GM19328 (cell line): ENCODE results near the gene LANCL3.
"Not testable (repeated sequence)": the region's sequence is repeated elsewhere in the genome, so short reads cannot be mapped to it uniquely, and the experiment has no call there.

Experiments used
- ATAC-seq: cut with Tn5 transposase; IDR thresholded peaks from one replicate; pipeline ENCODE4 v1.9.1; 2021; ENCODE audit warnings: mild to moderate bottlenecking, moderate library complexity; ENCODE audit not compliant: unreplicated experiment

Gene LANCL3

DNA sequence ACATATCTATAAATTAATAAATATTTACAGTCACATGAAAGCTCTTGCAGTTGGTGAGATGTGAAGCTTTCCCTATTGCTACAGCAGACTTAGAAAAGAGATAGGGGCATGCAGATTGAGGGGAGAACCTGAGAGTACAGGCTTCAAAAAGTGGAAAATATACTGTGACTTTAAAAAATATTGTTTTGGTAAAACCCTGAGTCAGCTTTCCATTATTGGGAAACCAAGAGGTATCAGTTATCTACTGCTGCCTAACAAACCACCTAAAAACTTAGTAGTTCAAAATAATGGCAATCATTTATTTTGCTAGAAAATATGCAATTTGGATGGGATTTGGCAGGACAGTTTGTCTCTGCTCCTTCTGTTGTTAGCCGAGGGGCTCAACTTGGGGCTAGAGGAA is 38.3 kb downstream of the LANCL3 start:
- no peak for ATAC-seq

DNA sequence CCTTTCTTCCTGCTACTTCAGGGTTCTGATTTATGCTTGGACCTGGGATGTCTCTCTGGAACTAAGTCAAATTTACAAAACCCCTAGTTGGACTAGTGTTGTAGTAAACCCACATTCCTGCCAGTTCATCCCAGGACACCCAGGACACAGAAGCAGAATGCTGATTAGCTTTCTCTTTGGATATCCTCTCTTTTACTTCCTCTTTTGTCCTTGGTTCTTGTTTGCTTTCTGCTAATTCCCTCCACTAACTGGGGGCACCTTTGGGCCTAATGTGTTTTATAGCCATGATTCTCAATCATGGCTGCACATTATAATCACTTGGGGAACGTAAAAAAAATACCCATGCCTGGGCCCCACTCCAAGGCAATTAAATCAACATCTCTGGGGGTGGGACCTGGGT is 42.5 kb downstream of the LANCL3 start:
- no peak for ATAC-seq

DNA sequence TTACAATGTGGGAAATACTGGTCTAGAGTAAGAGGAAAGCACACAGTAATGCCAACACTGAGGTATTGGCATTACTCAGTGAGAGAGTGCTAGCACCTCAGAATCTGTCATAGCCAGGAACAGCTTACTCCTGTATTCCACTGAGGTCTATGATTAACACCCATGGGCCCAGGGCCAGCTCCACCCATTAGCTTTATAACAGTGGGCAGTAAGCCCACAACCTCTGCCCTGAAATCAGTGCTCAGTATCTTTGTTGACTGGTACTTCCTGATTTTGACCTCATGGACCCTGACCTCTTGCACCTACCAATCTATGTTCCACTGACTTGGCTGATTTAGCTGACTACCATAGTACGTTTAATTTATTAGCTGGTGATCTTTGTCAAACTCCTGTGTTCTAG is 56.1 kb downstream of the LANCL3 start:
- no peak for ATAC-seq

DNA sequence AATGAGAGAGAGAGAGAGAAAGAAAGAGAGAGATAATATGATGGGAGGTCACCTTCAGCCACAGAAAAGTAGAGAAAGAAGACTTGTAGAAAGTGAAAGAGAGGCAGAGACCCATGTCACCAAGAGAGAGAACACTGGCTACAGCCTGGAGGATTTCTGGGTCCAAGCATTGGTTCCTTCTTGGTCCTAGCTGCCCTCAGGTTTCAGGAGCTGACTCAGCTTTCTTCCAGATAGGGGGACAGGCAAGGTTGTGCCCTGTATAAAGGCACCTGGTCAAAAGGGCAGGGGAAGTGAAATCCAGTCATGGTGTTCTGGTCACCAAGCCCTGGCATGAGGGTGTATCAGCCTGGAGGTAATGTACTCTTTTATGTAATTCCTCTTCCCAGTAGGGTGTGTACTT is 66.6 kb downstream of the LANCL3 start:
- ATAC-seq, result no peak

DNA sequence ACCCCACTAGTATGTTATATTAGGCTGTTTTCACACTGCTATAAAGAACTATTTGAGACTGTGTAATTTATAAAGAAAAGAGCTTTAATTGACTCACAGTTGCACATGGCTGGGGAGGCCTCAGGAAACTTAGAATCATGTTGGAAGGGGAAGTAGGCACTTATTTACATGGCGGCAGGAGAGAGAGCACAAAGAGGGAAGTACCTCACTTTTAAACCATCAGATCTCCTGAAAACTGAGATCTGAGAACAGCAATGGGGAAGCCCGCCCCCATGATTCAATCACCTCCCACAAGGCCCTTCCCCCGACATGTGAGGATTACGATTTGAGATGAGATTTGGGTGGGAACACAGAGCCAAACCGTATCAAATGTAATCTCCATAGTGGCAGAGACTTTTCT is 68.7 kb downstream of the LANCL3 start:
- ATAC-seq, result no peak

DNA sequence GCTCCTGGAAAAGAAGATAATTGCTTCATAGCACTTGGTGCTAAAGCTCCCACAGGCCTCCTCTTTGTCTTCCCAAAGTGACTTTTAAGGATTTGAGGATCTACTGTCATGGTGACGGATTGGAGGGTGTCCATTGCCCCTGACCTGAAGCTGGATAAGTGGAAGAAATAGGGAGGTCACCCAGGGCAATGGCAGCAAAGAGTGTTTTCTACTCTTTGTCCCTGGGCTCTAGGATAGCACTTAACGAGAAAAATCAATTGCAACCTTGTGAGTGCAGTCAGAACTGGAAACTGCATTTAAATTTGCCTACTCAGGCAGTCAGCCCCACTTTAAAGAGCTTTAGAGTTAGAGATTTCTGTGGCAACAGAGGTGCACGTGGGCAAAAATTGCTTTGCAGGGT is 70.4 kb downstream of the LANCL3 start:
- no peak for ATAC-seq

DNA sequence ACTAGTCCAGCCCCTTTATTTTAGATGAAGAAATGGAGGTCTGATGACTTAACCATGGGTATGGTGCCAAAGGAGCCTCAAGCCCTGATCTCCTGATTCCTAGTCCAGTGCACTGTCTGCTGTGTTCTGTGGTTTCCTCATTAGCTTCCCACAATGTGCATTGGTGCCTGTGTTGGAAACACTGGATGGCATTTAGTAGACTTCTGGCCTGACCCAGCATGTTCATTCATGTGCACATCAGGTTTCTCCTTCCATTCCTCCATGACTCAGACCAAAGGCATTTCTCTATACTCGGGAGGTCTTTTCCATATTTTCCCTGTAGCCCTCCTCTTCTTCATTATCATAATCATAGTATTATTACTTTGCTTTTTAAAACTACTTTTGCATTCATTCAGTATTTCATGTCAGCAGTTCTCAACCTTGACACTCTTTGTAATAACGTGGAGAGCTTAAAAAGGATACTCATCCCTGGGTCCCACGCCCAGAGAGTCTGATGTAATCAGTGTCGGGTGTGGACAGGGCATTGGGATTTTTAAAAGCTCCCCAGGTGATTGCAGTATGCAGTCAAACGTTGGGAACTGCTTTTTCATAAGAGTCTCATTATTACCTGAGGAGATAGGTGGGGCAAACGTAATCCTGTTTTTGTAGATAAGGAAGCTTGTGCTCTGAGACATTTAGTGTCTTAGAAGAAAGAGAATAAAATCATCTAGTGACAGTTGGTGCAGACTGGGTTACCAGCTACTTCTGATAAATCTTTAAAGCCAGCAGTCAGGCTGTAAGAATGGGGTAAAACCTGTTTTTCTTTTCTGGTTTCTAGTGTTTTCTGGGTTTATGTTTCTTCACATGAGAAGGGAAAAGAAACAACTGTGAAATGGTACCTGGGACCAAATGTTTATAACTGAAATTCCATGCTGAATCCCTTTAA is 73.2 kb downstream of the LANCL3 start:
- no peak for ATAC-seq

DNA sequence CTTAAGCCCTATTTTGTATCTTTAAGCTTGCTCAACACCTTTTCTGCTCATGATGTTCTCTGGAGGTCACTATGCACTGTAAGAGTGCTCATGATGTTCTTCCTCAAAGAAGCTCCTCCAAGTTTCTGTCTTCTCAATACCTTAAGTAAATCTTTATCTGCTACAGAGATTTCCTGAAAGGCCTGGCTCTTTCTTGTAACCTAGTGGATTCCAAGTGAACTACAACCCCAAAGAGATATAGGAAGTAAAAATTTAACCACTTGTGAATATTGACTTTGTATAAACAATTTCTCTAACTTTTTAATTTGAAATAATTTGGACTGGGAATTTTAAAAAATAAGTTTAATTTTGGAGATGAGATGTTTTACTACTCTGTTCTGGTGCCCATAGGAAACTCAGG is 74.8 kb downstream of the LANCL3 start:
- no peak for ATAC-seq

DNA sequence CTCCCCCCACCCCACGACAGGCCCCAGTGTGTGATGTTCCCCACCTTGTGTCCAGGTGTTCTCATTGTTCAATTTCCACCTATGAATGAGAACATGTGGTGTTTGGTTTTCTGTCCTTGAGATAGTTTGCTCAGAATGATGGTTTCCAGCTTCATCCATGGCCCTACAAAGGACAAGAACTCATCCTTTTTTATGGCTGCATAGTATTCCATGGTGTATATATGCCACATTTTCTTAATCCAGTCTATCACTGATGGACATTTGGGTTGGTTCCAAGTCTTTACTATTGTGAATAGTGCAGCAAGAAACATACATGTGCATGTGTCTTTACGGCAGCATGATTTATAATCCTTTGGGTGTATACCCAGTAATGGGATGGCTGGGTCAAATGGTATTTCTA is 79.4 kb downstream of the LANCL3 start:
- ATAC-seq, result not testable (repeated sequence)

DNA sequence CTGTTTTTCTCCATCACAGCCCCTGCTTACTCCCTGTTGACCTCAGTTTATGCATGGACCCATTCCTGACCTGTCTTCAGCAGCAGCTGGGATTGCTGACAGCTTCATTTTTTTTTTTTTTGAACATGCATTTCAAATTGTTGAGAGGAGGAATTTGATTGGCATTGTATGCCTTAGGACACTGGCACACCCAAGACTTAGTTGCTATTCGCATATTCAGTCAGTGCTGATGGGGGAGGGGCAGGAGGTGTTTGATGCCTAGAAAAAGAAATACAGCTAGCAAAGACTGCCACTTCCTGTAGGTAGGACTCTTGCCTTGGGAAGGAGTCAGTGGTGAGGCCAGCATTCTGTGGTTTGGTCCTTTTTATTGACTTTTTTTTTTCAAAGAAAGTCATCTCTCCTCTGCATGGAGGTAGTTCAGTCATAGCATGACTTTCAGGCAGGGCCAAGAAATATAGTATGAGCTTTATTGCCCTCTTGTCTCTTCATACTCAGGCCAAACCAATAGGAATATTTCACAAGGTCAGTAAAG is 80.5 kb downstream of the LANCL3 start:
- no peak for ATAC-seq

DNA sequence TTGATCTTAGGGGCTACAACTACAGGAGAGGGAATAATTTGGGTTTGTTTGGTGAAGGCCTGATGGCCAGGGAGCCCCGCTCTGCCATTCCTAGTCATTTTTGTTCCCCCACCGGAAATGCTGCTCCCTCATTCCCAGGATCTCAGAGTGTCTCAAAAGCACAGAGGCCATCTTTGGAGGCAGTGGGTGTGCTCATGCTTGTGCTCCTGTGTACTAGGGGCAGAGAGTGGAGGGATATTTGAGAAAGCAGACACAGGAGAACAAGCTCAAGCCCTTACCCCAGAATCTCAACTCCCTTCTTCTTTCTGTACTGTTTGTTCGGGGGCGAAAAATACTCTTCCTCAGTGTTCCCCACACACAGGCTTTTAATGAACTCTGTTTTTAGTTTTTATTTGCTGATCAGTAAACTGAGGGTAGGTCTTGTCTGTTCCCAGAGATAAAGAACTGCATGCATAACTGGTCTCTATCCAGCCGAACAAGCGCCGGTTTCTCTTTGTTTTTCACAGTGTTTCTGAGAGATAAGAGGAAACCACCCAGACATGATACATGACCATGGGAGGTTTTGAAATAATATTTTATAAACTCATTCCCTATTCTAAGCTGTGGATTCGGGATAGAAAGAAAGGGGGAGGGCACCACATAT is 81.2 kb downstream of the LANCL3 start:
- no peak for ATAC-seq

DNA sequence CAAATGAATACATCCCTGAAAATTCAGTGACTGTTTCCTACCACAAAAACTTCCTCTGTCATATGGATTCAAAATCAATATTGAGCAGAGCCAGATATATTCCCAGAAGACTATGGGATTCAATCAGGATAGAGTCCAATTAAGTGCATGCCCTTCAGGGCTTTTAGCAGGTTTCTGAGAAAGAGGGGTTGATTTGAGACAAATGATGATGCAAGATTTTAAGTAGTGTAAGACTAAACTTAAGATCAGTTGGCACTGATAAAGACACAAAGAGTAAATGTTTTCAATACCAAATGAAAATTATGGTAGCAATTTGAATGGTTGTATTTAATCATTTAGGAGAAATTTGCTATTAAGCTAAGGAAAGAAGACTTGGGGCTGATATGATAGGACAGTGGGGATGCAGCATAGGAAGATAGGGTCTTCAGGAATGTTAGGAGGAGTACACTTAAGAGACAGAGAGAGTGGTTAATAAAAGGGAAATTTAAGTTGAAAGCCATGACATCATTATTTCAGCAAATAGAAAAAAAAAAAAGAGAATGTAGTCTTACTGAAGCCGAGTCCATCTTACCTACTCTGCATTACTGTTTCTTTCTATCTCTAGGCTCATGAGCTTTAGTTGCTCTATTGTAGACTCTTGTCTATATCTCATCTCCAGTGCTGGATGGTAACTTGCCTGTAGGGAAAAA is 82.1 kb downstream of the LANCL3 start:
- no peak for ATAC-seq

DNA sequence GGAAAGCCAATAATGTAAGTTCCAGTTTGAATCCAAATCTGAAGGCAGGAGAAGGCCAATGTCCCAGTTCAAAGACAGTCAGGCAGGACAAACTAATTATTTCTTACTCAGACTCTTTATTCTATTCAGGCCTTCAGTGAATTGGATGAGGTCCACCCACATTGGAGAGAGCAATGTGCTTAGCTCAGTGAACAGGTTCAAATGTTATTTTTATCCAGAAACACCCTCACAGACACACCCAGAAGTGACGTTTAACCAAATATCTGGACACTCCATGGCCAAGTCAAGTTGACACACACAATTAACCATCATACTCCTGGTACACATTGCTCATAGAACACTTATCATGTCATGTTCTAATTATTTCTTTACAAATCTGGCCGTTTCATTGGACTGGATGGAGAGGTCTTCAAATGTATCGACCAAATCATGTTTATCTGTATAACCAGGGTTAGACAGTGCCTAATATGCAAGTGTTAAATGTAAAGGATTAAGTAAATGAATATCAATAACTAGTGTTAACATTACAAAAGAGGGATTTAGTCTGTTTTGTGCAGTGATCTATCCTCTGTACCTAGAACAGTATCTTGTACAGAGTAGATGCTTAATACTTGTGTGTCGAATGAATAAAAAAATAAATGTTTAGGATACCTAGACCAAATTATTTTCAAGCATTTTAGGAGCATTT is 87.0 kb downstream of the LANCL3 start:
- no peak for ATAC-seq

DNA sequence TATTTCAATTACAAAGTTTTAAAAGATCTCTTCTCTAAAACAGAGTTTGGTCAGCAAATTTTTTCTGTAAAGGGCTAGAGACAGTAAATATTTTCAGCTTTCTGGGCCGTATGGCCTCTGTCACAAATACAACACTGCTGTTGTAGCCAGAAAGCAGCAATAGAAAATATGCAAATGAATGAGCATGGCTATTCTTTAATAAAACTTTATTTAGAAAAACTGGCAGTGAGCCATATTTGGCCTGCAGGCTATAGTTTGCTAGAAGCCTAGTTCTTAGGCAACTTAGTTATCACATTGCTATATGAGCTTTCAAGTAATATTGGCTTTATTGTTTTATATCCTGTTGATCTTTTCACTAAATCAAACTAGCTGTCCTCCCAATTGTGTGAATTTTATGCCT is 87.6 kb downstream of the LANCL3 start:
- no peak for ATAC-seq

DNA sequence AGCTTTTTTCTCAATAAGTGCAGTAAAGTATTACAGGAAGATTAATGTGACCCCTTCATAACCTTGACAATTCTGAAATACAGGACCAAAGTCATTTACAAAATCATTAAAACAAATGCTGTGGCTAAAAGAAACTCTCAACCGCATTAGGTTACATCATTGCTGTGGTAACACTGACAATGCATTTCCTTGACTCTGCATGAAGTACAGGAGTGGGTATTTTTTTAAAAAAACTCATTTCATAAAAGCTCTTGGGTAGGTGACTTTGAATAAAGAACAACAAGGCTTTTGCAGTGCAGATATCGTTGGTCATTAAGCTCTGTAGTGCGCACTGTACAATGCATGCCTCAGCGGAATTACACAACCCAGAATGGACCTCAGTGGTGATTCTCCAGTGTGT is 90.7 kb downstream of the LANCL3 start:
- ATAC-seq, result no peak

DNA sequence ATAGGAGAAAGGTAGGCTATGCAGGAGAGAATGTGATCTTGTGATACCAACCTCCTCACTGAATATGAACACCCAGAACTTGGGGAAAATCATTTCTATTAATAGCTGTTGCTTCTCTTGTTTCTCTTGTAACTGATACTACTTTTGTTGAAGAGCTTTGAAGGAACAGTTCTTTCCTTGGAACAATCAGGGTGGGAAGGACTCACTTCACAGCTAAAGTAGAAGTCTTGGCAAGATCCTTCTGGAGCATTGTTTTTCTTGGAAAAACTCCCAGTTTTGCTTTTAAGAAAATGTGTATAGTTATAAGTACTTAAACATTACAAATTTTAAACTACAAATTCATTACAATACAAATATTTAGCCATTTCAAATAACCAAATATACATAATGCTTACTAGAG is 95.1 kb downstream of the LANCL3 start:
- no peak for ATAC-seq

DNA sequence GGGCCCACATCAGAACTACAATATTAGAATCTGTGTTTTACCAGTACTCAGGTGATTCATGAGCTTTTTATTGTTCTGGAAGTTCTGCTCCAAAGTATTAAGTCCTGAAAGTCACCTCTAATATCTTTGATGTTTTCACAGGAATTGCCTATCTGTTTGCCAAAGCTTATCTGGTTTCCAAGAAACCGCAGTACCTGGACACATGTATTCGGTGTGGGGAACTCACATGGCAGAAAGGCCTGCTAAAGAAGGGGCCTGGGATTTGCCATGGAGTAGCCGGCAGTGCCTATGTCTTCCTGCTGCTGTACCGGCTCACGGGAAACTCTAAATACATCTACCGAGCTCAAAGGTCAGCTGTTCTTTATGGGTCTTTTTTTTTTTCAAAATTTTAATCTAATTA is 95.7 kb downstream of the LANCL3 start:
- no peak for ATAC-seq

DNA sequence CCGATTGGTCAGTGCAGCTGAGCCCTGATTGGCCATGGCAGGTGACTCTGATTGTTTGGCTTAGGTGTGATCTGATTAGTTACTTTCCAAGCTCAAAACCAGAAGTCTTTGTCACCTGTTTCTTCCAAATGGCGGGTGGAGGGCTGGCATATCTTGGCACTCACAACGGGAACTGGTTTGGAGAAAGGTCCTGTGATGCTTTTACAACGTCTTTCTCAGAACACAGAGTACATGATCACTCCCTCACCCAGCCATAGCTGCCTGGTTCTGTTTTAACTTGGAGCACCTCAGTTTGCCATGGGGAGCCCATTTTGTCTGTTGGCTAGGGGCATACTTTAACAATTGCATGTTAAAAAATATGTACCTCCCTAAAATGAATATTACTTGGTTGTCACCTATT is 101.1 kb downstream of the LANCL3 start:
- no peak for ATAC-seq

DNA sequence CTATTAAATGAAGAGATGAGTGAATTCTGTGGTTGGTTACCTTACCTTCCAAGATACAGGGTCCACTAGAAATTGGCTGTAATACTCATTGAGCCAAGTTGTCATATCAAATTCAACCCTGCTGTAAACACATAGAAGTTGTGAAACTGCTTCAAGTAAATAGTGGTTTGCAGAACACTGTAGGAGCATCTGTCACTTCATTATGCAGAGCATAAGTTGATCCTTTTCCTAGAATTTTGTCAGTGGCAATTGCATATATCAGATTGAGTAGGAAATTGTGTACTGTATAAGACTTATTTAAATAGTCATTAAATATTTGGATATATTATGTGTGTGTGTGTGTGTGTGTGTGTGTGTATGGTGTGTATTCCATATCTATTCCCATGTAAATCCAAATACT is 105.3 kb downstream of the LANCL3 start:
- no peak for ATAC-seq

DNA sequence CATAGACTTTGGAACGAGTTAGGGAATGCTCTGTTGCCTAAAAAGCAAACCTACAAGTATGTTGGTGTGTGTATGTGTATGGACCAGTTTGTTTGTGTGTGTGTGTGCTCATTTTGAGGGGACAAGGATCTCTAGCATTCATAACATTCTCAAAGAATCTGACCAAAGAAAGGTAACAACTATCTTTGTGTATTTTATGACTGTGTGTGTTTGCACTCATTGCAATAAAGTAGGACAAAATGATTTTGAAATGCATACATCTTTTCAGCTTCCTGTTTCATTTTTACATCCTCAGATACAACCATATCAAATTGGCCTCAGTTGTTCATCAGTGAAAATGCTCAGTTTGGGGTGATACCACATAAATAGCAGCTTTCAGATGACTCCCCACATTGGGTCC is 105.8 kb downstream of the LANCL3 start:
- no peak for ATAC-seq

DNA sequence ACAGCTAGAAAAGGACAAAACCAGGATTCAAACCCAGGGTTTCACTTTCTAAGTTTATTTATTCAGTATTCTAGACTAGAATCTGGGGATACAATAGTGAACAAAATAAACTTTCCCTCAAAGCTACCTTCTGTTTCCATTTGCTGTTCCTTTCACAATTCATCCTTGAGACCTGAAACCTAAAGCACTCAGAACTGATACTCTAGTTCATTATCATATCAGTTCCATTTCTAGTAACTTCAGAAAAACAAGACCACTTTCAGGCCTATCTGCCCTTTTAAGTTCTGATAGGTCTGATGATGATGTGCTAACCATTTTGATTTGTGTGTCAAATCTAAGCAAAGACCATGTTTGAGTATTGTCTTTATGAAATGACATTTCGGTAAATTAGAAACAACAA is 106.3 kb downstream of the LANCL3 start:
- no peak for ATAC-seq
